ENCODE results near the gene LYRM4. TPM values are rescaled to one million over a fixed set of nuclear protein-coding genes. Genes with fewer than 3 reads are reported as not detected.

The LYRM4 gene
- total and polyA plus RNA-seq, 9 of the 15 experiments (the other 6 are each of a cell fraction or from before 2014, with no cell fraction given) = 24.2 to 69.4 (median 41.8) TPM

- peak; percentile 74 for TF ChIP-seq BHLHE40 (IDR thresholded peaks at IDR 0.05; ENCODE audit: low read length)
- TF ChIP-seq REST (IDR thresholded peaks at IDR 0.05; ENCODE audit: borderline replicate concordance) = peak; percentile 52; the same call in 1 of the 2 replicates
- no peak for TF ChIP-seq REST (CRISPR knock-in tag; IDR thresholded peaks at IDR 0.05; ENCODE audit: low read depth)
These were observed 42.4 kb upstream of the LYRM4 start (continued) for GRCh38 chr6:5302995-5303622.

All from K562 (cell line).